Keratinocyte (primary cell): ENCODE results near the gene TPRG1L. TPM values are rescaled to one million over a fixed set of nuclear protein-coding genes. Genes with fewer than 3 reads are reported as not detected.

Experiments used
- DNase-seq: peaks from one replicate; pipeline ENCODE4 v3.0.0-alpha.2; 2011; ENCODE audit warnings: low read depth, missing footprints, low spot score
- FAIRE-seq: peaks from 2 replicates; lab custom pipeline; 2011; peaks lifted over from hg19 to GRCh38; lab: Jason Lieb, UNC
- H2AFZ ChIP-seq: 2 replicates; pipeline ENCODE4 v1.6.0; 2012; ENCODE audit warnings: low read length, control low read depth, inconsistent platforms; ENCODE audit not compliant: control insufficient read depth
- H3K27ac ChIP-seq: 2 replicates; pipeline ENCODE4 v1.5.1; 2011; ENCODE audit warnings: low read length; ENCODE audit not compliant: control insufficient read depth, insufficient read depth
- H3K27me3 ChIP-seq: 3 replicates; pipeline ENCODE4 v1.6.0; 2011; ENCODE audit warnings: low read length; ENCODE audit not compliant: control insufficient read depth, insufficient read depth; ENCODE audit errors: extremely low read depth
- H3K36me3 ChIP-seq, 2 experiments: 2 replicates in 1 of 2; 3 replicates in 1 of 2; pipeline ENCODE4 v1.5.1; 2011; ENCODE audit warnings: low read length in 2 of 2, mild to moderate bottlenecking in 1 of 2; ENCODE audit not compliant: control insufficient read depth in 2 of 2, insufficient read depth in 2 of 2; ENCODE audit errors: extremely low read depth in 1 of 2
- H3K4me1 ChIP-seq: 3 replicates; pipeline ENCODE4 v1.5.1; 2011; ENCODE audit warnings: low read length; ENCODE audit not compliant: control insufficient read depth, insufficient read depth; ENCODE audit errors: extremely low read depth
- H3K4me2 ChIP-seq: 3 replicates; pipeline ENCODE4 v1.6.0; 2011; ENCODE audit warnings: low read depth, low read length; ENCODE audit not compliant: control insufficient read depth, insufficient read depth; ENCODE audit errors: extremely low read depth
- H3K4me3 ChIP-seq, 3 experiments: fragments of 200-600 bp in 1 of 3; sonication (generic) in 1 of 3; 2 replicates in 2 of 3; 3 replicates in 1 of 3; pipeline ENCODE4 v1.5.1; 2011 to 2016; ENCODE audit warnings: low read length in 3 of 3, mild to moderate bottlenecking in 3 of 3, control low read depth in 2 of 3, inconsistent platforms in 1 of 3, low read depth in 1 of 3, mixed read lengths in 1 of 3, mixed run types in 1 of 3, moderate library complexity in 1 of 3; ENCODE audit not compliant: control insufficient read depth in 2 of 3, insufficient read depth in 2 of 3; ENCODE audit errors: extremely low read depth in 1 of 3
- H3K79me2 ChIP-seq: 2 replicates; pipeline ENCODE4 v1.6.0; 2012; ENCODE audit warnings: low read length; ENCODE audit not compliant: control insufficient read depth, insufficient read depth
- H3K9ac ChIP-seq: 3 replicates; pipeline ENCODE4 v1.6.0; 2011; ENCODE audit warnings: low read length; ENCODE audit not compliant: control insufficient read depth, insufficient read depth; ENCODE audit errors: extremely low read depth
- H3K9me1 ChIP-seq: 3 replicates; pipeline ENCODE4 v1.6.0; 2011; ENCODE audit warnings: low read length; ENCODE audit not compliant: control insufficient read depth, insufficient read depth; ENCODE audit errors: extremely low read depth
- H3K9me3 ChIP-seq: 2 replicates; pipeline ENCODE4 v1.5.1; 2012; ENCODE audit warnings: low read depth, low read length; ENCODE audit not compliant: control insufficient read depth
- H4K20me1 ChIP-seq: 3 replicates; pipeline ENCODE4 v1.6.0; 2011; ENCODE audit warnings: low read length; ENCODE audit not compliant: control insufficient read depth, insufficient read depth; ENCODE audit errors: extremely low read depth
- EZH2 ChIP-seq: IDR thresholded peaks from one replicate; pipeline ENCODE4 v1.6.1; 2012; ENCODE audit warnings: inconsistent platforms, mild to moderate bottlenecking, low read length, moderate library complexity
- dilution Hi-C: fragments of 300-500 bp; cut with MboI; formaldehyde crosslinking; loops from one replicate; pipeline ENCODE4 v1.7.0; 2020; ENCODE audit warnings: low sequenced_read_pairs; ENCODE audit not compliant: extremely low pct_ligation_motif_present
- polyA plus RNA-seq, 5 experiments: library from polyadenylated mRNA; depleted of rRNA in 3 of 5; stranded (reverse) in 3 of 5; stranded (forward) in 1 of 5; unstranded in 1 of 5; fragments of >200 nt; gene quantifications; 1 replicate in 1 of 5; 2 replicates in 3 of 5; 3 replicates in 1 of 5; pipeline versions ENCODE4 v1.2.1 to v1.2.3, GENCODE V29; 2011 to 2012; ENCODE audit warnings: missing spikeins in 2 of 5, low read depth in 1 of 5, low replicate concordance in 1 of 5
- TF ChIP-seq, protein P1 (sequence below), 3 experiments: IDR thresholded peaks in 1 of 3; conservative IDR thresholded peaks in 1 of 3; optimal IDR thresholded peaks in 1 of 3; 2 replicates in 2 of 3; 3 replicates in 1 of 3; pipeline versions ENCODE3 to v1.5.1; 2011; ENCODE audit warnings: low read length in 3 of 3, mild to moderate bottlenecking in 3 of 3, moderate library complexity in 2 of 3, control low read depth in 1 of 3, inconsistent platforms in 1 of 3; ENCODE audit not compliant: insufficient read depth in 2 of 3; ENCODE audit errors: extremely low read depth in 1 of 3

The TPRG1L gene
- polyA plus RNA-seq, 1 donor (not counting 4 experiments of a cell fraction or from before 2014, with no cell fraction given) = 57.4 TPM

DNA sequence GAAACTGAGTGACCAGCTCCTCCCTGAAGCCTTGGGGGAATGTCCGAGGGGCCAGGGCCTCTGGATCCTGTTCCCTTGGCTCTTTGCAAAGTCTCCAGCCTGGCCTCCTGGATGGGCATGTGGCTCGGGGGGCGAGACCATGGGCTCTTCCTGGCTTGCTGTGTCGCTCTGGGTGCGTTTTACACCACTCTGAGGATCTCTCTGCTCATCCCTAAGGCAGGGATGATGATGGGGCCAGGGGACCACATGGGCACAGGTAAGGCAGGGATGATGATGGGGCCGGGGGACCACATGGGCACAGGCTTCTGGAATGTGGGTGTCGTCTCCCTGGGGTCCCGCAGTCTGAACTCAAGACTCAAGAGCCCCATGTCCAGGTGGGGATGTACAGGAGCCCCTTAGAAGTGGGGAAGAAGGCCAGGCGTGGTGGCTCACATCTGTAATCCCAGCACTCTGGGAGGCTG, 45.2 kb downstream of the TPRG1L start:
- Histone ChIP-seq H3K9me1 (no peaks in the 10 kb centered on the region), H3K27me3 (peaks cover 13% of the 10 kb centered on the region), H3K27ac (no peak overlapping the region), H3K9me3 (no peaks in the 10 kb centered on the region), H3K4me2 (no peak overlapping the region), H3K79me2 (no peaks in the 10 kb centered on the region), H3K36me3 (no peaks in the 10 kb centered on the region), H3K9ac (no peak overlapping the region), H3K4me1 (peaks cover 10% of the 10 kb centered on the region), H3K4me3 (no peak overlapping the region), H2AFZ (no peak overlapping the region), H4K20me1 (no peaks in the 10 kb centered on the region)
- TF ChIP-seq, protein P1, sequence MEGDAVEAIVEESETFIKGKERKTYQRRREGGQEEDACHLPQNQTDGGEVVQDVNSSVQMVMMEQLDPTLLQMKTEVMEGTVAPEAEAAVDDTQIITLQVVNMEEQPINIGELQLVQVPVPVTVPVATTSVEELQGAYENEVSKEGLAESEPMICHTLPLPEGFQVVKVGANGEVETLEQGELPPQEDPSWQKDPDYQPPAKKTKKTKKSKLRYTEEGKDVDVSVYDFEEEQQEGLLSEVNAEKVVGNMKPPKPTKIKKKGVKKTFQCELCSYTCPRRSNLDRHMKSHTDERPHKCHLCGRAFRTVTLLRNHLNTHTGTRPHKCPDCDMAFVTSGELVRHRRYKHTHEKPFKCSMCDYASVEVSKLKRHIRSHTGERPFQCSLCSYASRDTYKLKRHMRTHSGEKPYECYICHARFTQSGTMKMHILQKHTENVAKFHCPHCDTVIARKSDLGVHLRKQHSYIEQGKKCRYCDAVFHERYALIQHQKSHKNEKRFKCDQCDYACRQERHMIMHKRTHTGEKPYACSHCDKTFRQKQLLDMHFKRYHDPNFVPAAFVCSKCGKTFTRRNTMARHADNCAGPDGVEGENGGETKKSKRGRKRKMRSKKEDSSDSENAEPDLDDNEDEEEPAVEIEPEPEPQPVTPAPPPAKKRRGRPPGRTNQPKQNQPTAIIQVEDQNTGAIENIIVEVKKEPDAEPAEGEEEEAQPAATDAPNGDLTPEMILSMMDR (optimal IDR thresholded peaks at IDR 0.05 in 1 of 3, IDR thresholded peaks at IDR 0.05 in 1 of 3, conservative IDR thresholded peaks at IDR 0.05 in 1 of 3; ENCODE audit: extremely low read depth in 1 of 3, insufficient read depth in 2 of 3, low read length in 3 of 3) = no peak
- TF ChIP-seq EZH2 = no peak
- DNase-seq (no peak), FAIRE-seq (no peak)
- dilution Hi-C loops = no loop called here

DNA sequence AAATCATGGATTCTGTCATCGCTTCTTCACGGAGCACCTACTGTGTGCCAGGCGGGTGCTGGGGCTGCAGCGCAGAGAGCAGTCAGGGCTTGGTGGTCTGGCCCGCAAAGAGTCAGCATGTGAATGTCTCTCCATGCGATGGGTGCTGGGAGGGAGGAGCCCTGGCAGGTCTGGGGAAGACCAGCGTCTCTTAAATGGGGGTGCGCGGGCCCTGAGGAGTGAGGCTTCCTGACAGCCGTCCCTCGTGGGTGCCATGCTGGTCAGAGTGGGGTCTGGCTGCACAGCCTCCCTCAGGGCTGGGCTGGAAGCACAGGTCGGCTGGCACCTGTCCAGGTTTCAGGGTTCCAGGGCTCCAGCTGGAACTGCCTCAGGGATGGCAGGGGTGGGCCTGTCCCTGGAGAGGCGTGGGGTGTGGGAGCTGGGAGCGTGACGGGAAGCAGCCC, 46.0 kb downstream of the TPRG1L start:
- Histone ChIP-seq H3K4me2 (no peak overlapping the region), H3K9me1 (no peaks in the 10 kb centered on the region), H4K20me1 (no peaks in the 10 kb centered on the region), H3K9ac (no peak overlapping the region), H3K4me3 (no peak overlapping the region), H3K9me3 (no peaks in the 10 kb centered on the region), H3K4me1 (peaks cover 5% of the 10 kb centered on the region), H3K27me3 (peaks cover 13% of the 10 kb centered on the region), H3K79me2 (no peaks in the 10 kb centered on the region), H2AFZ (no peak overlapping the region), H3K36me3 (no peaks in the 10 kb centered on the region), H3K27ac (no peak overlapping the region)
- dilution Hi-C loops = no loop called here
- TF ChIP-seq, protein P1 (optimal IDR thresholded peaks at IDR 0.05 in 1 of 3, IDR thresholded peaks at IDR 0.05 in 1 of 3, conservative IDR thresholded peaks at IDR 0.05 in 1 of 3; ENCODE audit: extremely low read depth in 1 of 3, insufficient read depth in 2 of 3, low read length in 3 of 3) = no peak
- no peak for TF ChIP-seq EZH2
- DNase-seq = no peak
- no peak for FAIRE-seq
